Subcutaneous adipose tissue (tissue), 4 donors: Measurements from ENCODE around the gene LPGAT1. TPM values are rescaled to one million over a fixed set of nuclear protein-coding genes. Genes with fewer than 3 reads are reported as not detected.

Source experiments
- total RNA-seq, 4 donors: library from RNA; depleted of rRNA; stranded (reverse); fragments of >200 nt; gene quantifications; one replicate each; pipeline ENCODE4 v1.1.0, GENCODE V29; 2016
- TF ChIP-seq, protein P1 (sequence below): fragments of 450-650 bp; IDR thresholded peaks from one replicate; pipeline ENCODE4 v1.5.1; 2016; ENCODE audit warnings: low read depth, mild to moderate bottlenecking, control low read depth, antibody characterized with exemption, moderate library complexity

Gene LPGAT1, protein sequence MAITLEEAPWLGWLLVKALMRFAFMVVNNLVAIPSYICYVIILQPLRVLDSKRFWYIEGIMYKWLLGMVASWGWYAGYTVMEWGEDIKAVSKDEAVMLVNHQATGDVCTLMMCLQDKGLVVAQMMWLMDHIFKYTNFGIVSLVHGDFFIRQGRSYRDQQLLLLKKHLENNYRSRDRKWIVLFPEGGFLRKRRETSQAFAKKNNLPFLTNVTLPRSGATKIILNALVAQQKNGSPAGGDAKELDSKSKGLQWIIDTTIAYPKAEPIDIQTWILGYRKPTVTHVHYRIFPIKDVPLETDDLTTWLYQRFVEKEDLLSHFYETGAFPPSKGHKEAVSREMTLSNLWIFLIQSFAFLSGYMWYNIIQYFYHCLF
- 100 to 1,000 TPM in 1 of 4 donors, 10 to 100 TPM in 3; 57.8 to 131 (median 73.7) TPM for total RNA-seq

- TF ChIP-seq, protein P1, sequence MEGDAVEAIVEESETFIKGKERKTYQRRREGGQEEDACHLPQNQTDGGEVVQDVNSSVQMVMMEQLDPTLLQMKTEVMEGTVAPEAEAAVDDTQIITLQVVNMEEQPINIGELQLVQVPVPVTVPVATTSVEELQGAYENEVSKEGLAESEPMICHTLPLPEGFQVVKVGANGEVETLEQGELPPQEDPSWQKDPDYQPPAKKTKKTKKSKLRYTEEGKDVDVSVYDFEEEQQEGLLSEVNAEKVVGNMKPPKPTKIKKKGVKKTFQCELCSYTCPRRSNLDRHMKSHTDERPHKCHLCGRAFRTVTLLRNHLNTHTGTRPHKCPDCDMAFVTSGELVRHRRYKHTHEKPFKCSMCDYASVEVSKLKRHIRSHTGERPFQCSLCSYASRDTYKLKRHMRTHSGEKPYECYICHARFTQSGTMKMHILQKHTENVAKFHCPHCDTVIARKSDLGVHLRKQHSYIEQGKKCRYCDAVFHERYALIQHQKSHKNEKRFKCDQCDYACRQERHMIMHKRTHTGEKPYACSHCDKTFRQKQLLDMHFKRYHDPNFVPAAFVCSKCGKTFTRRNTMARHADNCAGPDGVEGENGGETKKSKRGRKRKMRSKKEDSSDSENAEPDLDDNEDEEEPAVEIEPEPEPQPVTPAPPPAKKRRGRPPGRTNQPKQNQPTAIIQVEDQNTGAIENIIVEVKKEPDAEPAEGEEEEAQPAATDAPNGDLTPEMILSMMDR: no peak
Observed at GRCh38 chr1:211830328-211831142, at the start of gene LPGAT1. LPGAT1 (minus strand) TSS chr1:211830763; CDS start chr1:211829296, 1,467 bp downstream.

- TF ChIP-seq, protein P1: no peak
Observed at GRCh38 chr1:211879475-211879874, 48.9 kb upstream of the LPGAT1 start.

GRCh38 chr1:211876851-211877590, 46.5 kb upstream of the LPGAT1 start:
- TF ChIP-seq, protein P1: no peak

GRCh38 chr1:211875541-211875940, 45.0 kb upstream of the LPGAT1 start:
- TF ChIP-seq, protein P1: no peak

DNA sequence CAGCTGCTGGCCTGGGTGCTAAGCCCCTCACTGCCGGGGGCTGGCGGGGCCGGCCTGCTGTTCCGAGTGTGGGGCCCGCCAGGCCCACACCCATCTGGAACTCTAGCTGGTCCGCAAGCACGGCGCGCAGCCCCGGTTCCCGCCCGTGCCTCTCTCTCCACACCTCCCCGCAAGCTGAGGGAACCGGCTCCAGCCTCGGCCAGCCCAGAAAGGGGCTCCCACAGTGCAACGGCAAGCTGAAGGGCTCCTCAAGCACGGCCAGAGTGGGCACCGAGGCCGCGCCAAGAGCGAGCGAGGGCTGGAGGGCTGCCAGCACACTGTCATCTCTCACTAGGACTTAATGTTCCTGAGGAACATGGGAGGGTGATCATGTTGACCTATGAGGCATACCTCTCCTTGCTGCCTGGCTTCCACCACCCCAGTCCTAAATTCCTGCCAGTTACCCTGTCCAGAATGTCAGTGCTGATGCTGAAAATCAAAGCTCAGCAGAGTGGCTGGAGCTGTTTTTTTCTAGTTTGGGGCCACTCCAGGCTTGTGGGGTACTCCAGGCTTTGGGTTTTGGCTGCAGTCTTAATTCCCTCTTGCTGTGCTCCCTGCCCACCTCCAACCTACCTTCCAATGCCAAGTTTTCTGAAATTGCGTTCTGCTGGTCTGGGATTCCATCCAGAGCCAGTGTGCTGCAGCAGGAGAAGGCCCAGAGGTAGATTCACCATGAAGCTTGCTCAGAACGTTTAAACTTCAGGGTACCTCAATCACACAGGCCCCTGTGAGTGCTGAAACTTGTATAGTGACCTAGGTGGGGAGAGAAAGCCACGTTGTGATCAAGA, 44.2 kb upstream of the LPGAT1 start:
- TF ChIP-seq, protein P1: no peak

DNA sequence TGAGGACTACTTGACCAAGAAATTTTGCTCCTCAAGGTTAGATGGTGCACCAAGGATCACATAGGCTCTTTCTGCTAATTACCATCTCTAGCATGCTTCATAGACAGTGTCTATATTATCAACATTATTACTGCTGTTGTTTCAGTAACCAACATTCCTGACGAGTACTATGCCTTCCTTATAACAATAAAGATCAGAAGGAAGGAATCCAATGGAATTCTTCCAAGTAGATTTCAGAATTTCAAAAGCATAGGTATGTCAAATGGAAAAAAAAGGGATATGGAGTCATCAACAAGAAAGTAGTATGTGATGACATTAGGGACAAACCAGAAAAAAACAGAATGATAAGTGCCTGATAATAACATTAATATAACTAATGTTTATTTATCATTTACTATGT, 39.6 kb upstream of the LPGAT1 start:
- TF ChIP-seq, protein P1: no peak
